ENCODE data around the gene CBFA2T2.

DNA sequence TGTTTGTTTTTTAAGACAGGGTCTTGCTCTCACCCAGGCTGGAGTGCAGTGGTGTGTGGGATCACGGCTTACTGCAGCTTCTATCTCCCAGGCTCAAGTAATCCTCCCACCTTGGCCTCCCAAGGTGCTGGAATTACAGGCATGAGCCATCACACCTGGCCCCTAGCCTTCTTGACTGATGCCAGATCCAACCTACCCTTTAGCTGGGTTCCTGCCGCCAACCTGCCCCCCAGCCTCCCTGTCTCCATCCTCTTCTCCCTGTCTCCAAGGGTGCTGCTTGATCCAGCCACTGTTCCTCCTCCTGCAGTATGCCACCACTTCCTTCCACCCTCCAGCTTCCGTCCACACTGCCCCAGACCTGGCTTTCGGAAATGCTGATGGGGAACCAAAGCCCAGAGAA is 169.0 kb downstream of the CBFA2T2 start:
- TF ChIP-seq, protein P1, sequence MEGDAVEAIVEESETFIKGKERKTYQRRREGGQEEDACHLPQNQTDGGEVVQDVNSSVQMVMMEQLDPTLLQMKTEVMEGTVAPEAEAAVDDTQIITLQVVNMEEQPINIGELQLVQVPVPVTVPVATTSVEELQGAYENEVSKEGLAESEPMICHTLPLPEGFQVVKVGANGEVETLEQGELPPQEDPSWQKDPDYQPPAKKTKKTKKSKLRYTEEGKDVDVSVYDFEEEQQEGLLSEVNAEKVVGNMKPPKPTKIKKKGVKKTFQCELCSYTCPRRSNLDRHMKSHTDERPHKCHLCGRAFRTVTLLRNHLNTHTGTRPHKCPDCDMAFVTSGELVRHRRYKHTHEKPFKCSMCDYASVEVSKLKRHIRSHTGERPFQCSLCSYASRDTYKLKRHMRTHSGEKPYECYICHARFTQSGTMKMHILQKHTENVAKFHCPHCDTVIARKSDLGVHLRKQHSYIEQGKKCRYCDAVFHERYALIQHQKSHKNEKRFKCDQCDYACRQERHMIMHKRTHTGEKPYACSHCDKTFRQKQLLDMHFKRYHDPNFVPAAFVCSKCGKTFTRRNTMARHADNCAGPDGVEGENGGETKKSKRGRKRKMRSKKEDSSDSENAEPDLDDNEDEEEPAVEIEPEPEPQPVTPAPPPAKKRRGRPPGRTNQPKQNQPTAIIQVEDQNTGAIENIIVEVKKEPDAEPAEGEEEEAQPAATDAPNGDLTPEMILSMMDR (IDR thresholded peaks at IDR 0.05): no peak
- TF ChIP-seq POLR2A (IDR thresholded peaks at IDR 0.05): no peak
